Hematopoietic multipotent progenitor cell (in vitro differentiated cells): ENCODE results near the gene KDF1. TPM values are rescaled to one million over a fixed set of nuclear protein-coding genes. Genes with fewer than 3 reads are reported as not detected.
A peak's percentile ranks its signal among the peaks of the same experiment; 100 is the strongest.
"Not testable (repeated sequence)": the region's sequence is repeated elsewhere in the genome, so short reads cannot be mapped to it uniquely, and the experiment has no call there.

Experiments
- DNase-seq, 3 donors: peaks; one replicate each; pipeline ENCODE4 v3.0.0-alpha.2; 2011 to 2015; ENCODE audit warnings: low read depth in 2 of 3, low spot score in 2 of 3
- total RNA-seq: library from RNA; depleted of rRNA; stranded (reverse); fragments of >200 nt; gene quantifications from one replicate; pipeline ENCODE4 v1.2.3, GENCODE V29; 2012

The KDF1 gene
- total RNA-seq, 1 donor, result under 0.01 TPM

GRCh38 chr1:26994787-26995517 lies 34.7 kb upstream of the KDF1 start:
- no peak for DNase-seq

- no peak for DNase-seq
Measured at GRCh38 chr1:26994020-26994786, 33.9 kb upstream of the KDF1 start.

- peak; percentile 35 to 59 (median 55) for DNase-seq
Measured at GRCh38 chr1:26993237-26994019, 33.2 kb upstream of the KDF1 start, which contains the start of gene TRNP1. Gene TRNP1, plus strand, starts transcription at chr1:26993692. Its CDS starts 95 bp downstream, at chr1:26993787.

GRCh38 chr1:26991310-26992116 lies 31.2 kb upstream of the KDF1 start:
- peak in 2 of 3 donors; percentile 47 to 62 for DNase-seq

GRCh38 chr1:26989403-26990109 lies 29.3 kb upstream of the KDF1 start:
- not testable (repeated sequence) for DNase-seq

- DNase-seq, result peak in 1 of 3 donors; percentile 42
Measured at GRCh38 chr1:26986658-26987057, 26.4 kb upstream of the KDF1 start.

GRCh38 chr1:26984291-26984690 lies 24.0 kb upstream of the KDF1 start:
- DNase-seq, result no peak

- DNase-seq, result no peak
Measured at GRCh38 chr1:26983863-26984262, 23.6 kb upstream of the KDF1 start.

- DNase-seq, result no peak
Measured at GRCh38 chr1:26981146-26981846, 21.0 kb upstream of the KDF1 start.

GRCh38 chr1:26978901-26979300 lies 18.6 kb upstream of the KDF1 start:
- no peak for DNase-seq

- DNase-seq, result no peak
Measured at GRCh38 chr1:26976621-26977510, 16.6 kb upstream of the KDF1 start.

GRCh38 chr1:26972821-26973220 lies 12.6 kb upstream of the KDF1 start:
- DNase-seq, result no peak

GRCh38 chr1:26972390-26972789 lies 12.1 kb upstream of the KDF1 start:
- no peak for DNase-seq

GRCh38 chr1:26971590-26971989 lies 11.3 kb upstream of the KDF1 start:
- DNase-seq, result no peak

- DNase-seq, result no peak
Measured at GRCh38 chr1:26970810-26971209, 10.5 kb upstream of the KDF1 start.

GRCh38 chr1:26965628-26966027 lies 5.4 kb upstream of the KDF1 start:
- no peak for DNase-seq

- no peak for DNase-seq
Measured at GRCh38 chr1:26965213-26965612, 4.9 kb upstream of the KDF1 start.

GRCh38 chr1:26961826-26962225 lies 1.6 kb upstream of the KDF1 start:
- peak in 2 of 3 donors; percentile 31 to 41 for DNase-seq
